ENCODE data around the gene NCOA5.

NCOA5 gene

GRCh38 chr20:46023148-46023484, 66.6 kb downstream of the NCOA5 start:
- no peak overlapping the region for H3K27ac ChIP-seq
- no peaks in the 10 kb centered on the region for H3K79me2 ChIP-seq
- no peak for TF ChIP-seq CTCF (IDR thresholded peaks at IDR 0.05)
- H3K9me3 ChIP-seq (ENCODE audit: control insufficient read depth, low read length) = no peaks in the 10 kb centered on the region
- peaks cover 5% of the 10 kb centered on the region for H3K4me1 ChIP-seq
- H3K27me3 ChIP-seq (ENCODE audit: control insufficient read depth, insufficient read depth, low read length) = no peaks in the 10 kb centered on the region
- H2AFZ ChIP-seq = peak overlapping the region; percentile 88
- no peak overlapping the region for H3K9ac ChIP-seq
- no peak overlapping the region for H3K4me2 ChIP-seq (ENCODE audit: low read length)
- no peaks in the 10 kb centered on the region for H3K36me3 ChIP-seq (ENCODE audit: control insufficient read depth, insufficient read depth, low read length)
- no peak overlapping the region for H3K4me3 ChIP-seq (ENCODE audit: low read depth, low read length)

- H3K9ac ChIP-seq = no peak overlapping the region
- peak overlapping the region; percentile 88 for H2AFZ ChIP-seq
- no peaks in the 10 kb centered on the region for H3K36me3 ChIP-seq (ENCODE audit: control insufficient read depth, insufficient read depth, low read length)
- H3K4me2 ChIP-seq (ENCODE audit: low read length) = no peak overlapping the region
- TF ChIP-seq CTCF (IDR thresholded peaks at IDR 0.05) = peak; percentile 89
- H3K4me1 ChIP-seq = peaks cover 2% of the 10 kb centered on the region
- no peaks in the 10 kb centered on the region for H3K27me3 ChIP-seq (ENCODE audit: control insufficient read depth, insufficient read depth, low read length)
- peak overlapping the region; percentile 40 for H3K27ac ChIP-seq
- H3K4me3 ChIP-seq (ENCODE audit: low read depth, low read length) = no peak overlapping the region
- no peaks in the 10 kb centered on the region for H3K79me2 ChIP-seq
- H3K9me3 ChIP-seq (ENCODE audit: control insufficient read depth, low read length) = no peaks in the 10 kb centered on the region
Measured at GRCh38 chr20:46022411-46023147, 67.2 kb downstream of the NCOA5 start.

- Histone ChIP-seq H3K9me3 (ENCODE audit: control insufficient read depth, low read length) (no peaks in the 10 kb centered on the region), H3K27ac (peak overlapping the region; percentile 58), H3K36me3 (ENCODE audit: control insufficient read depth, insufficient read depth, low read length) (no peaks in the 10 kb centered on the region), H3K27me3 (ENCODE audit: control insufficient read depth, insufficient read depth, low read length) (no peaks in the 10 kb centered on the region), H2AFZ (peak overlapping the region; percentile 88), H3K79me2 (no peaks in the 10 kb centered on the region), H3K4me2 (ENCODE audit: low read length) (peak overlapping the region; percentile 28), H3K4me1 (peaks cover 2% of the 10 kb centered on the region), H3K4me3 (ENCODE audit: low read depth, low read length) (no peak overlapping the region), H3K9ac (peak overlapping the region; percentile 6)
- TF ChIP-seq CTCF (IDR thresholded peaks at IDR 0.05) = no peak
Measured at GRCh38 chr20:46021361-46022359, 68.1 kb downstream of the NCOA5 start.

- H2AFZ ChIP-seq = no peak overlapping the region
- H3K36me3 ChIP-seq (ENCODE audit: control insufficient read depth, insufficient read depth, low read length) = no peaks in the 10 kb centered on the region
- no peaks in the 10 kb centered on the region for H3K79me2 ChIP-seq
- no peak overlapping the region for H3K9ac ChIP-seq
- H3K4me2 ChIP-seq (ENCODE audit: low read length) = no peak overlapping the region
- no peaks in the 10 kb centered on the region for H3K9me3 ChIP-seq (ENCODE audit: control insufficient read depth, low read length)
- H3K27ac ChIP-seq = no peak overlapping the region
- peaks cover 2% of the 10 kb centered on the region for H3K4me1 ChIP-seq
- TF ChIP-seq CTCF (IDR thresholded peaks at IDR 0.05) = no peak
- no peak overlapping the region for H3K4me3 ChIP-seq (ENCODE audit: low read depth, low read length)
- no peaks in the 10 kb centered on the region for H3K27me3 ChIP-seq (ENCODE audit: control insufficient read depth, insufficient read depth, low read length)
Measured at GRCh38 chr20:46020555-46020954, 69.2 kb downstream of the NCOA5 start.

All from parathyroid adenoma (tissue), 2 donors.